ENCODE results near the gene FITM1. TPM values are rescaled to one million over a fixed set of nuclear protein-coding genes. Genes with fewer than 3 reads are reported as not detected.

The FITM1 gene
- total RNA-seq, 6 donors from 2014 or later = 0.63 to 0.89 (median 0.82) TPM; not detected in 2

DNA sequence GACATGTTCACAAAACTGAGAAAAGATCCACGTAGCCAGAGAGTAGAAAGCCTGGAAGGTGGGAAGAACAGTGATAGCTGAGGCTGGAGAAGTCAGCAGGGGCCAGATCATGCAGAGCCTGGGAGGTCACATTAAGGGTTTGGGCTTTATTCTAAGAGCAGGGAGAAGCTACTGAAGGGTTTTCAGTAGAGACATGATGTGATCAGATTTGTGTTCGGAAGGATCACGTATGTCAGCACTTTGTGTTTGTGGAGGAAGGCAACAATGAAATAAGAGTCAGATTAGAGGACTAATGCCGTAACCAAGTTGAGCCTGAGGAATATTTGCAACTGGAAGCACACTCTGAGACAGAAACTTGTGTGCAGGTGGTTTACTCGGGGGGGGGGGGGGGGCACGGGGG is 40.6 kb upstream of the FITM1 start:
- ATAC-seq (ENCODE audit: low FRiP score in 2 of 2) = no peak
- Histone ChIP-seq H3K36me3 (no peaks in the 10 kb centered on the region), H3K27ac (no peak overlapping the region), H3K27me3 (no peaks in the 10 kb centered on the region), H3K4me1 (peaks cover 4 to 23% (median 17%) of the 10 kb centered on the region in 4 donors), H3K4me3 (no peak overlapping the region), H3K9me3 (no peaks in the 10 kb centered on the region)
- no peak for DNase-seq
- WGBS, 2 donors = 88 to 91% methylated on average over 6 of the region's 6 CpGs
- TF ChIP-seq EP300 (IDR thresholded peaks at IDR 0.05) = no peak
- TF ChIP-seq POLR2A (IDR thresholded peaks at IDR 0.05) = no peak
- TF ChIP-seq, protein P1, sequence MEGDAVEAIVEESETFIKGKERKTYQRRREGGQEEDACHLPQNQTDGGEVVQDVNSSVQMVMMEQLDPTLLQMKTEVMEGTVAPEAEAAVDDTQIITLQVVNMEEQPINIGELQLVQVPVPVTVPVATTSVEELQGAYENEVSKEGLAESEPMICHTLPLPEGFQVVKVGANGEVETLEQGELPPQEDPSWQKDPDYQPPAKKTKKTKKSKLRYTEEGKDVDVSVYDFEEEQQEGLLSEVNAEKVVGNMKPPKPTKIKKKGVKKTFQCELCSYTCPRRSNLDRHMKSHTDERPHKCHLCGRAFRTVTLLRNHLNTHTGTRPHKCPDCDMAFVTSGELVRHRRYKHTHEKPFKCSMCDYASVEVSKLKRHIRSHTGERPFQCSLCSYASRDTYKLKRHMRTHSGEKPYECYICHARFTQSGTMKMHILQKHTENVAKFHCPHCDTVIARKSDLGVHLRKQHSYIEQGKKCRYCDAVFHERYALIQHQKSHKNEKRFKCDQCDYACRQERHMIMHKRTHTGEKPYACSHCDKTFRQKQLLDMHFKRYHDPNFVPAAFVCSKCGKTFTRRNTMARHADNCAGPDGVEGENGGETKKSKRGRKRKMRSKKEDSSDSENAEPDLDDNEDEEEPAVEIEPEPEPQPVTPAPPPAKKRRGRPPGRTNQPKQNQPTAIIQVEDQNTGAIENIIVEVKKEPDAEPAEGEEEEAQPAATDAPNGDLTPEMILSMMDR (IDR thresholded peaks at IDR 0.05) = no peak
- no peak for TF ChIP-seq POLR2AphosphoS5 (IDR thresholded peaks at IDR 0.05)

DNA sequence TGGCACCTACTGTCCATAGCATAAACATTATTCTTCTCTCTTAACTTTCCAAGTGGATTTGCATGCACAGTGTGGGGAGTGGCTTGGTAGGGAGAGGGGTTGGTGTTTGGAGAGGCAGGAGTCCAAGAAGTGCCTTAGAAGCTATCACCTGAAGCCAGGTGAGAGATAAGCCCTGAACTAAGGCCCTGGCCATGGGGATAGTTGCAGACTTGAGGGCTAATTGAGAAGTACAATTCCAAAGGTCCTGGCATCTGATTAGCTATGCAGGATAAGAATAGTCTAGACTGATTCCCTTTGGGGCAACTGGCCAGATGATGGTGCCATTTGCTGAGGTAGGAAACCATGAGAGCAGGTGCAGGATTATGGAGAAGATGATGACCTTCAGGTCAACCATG is 38.4 kb upstream of the FITM1 start:
- Histone ChIP-seq H3K4me3 (no peak overlapping the region), H3K27ac (no peak overlapping the region), H3K9me3 (no peaks in the 10 kb centered on the region), H3K36me3 (no peaks in the 10 kb centered on the region), H3K27me3 (no peaks in the 10 kb centered on the region), H3K4me1 (peaks cover 8 to 40% (median 27%) of the 10 kb centered on the region in 4 donors)
- DNase-seq (peak in 1 of 2 donors; percentile 29), ATAC-seq (ENCODE audit: low FRiP score in 2 of 2) (no peak)
- TF ChIP-seq, protein P1 (IDR thresholded peaks at IDR 0.05) = no peak
- TF ChIP-seq EP300 (IDR thresholded peaks at IDR 0.05) (no peak), POLR2AphosphoS5 (IDR thresholded peaks at IDR 0.05) (no peak), POLR2A (IDR thresholded peaks at IDR 0.05) (no peak)

DNA sequence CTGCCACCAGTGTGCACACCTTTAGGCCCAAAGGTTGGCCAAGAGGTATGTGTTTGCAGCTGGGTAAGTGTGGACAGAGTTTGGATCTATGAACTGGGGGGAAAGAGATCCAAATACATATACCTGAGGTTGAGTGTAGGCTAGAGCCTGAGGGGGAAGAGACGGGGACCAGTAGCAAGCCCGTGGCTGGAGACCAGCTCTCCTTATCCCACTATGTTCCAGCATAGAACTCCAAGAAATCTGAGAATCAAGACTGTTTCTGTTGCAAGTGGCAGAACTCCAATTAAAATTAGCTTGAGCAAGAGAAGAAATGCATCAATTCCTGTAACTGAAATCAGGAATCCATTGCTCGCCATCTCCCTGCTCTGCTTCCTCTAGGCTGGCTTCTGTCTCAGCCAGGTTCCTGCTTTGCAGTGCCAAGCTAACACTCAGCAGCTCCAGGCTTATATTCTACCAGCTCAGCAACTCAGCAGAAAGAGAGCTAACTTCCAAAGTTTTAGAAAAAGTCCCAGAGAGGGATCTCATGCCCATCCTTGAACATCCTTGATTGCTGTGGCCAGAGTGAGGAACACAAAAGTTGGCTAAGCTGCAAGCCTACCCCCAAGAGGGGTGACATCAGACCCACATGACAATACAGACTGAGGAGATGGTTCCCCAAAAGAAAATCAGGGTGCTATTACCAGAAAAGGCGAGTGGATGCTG is 37.8 kb upstream of the FITM1 start:
- no peaks in the 10 kb centered on the region for H3K9me3 ChIP-seq
- H3K27ac ChIP-seq = peak overlapping the region in 3 of 4 donors; percentile 97 to 98 (median 98)
- H3K27me3 ChIP-seq = no peaks in the 10 kb centered on the region
- 81 to 85% methylated on average over 4 of the region's 4 CpGs for WGBS, 2 donors
- TF ChIP-seq EP300 (IDR thresholded peaks at IDR 0.05) = no peak
- no peak for ATAC-seq (ENCODE audit: low FRiP score in 2 of 2)
- H3K4me1 ChIP-seq = peaks cover 8 to 40% (median 27%) of the 10 kb centered on the region in 4 donors
- no peak for DNase-seq
- no peak overlapping the region for H3K4me3 ChIP-seq
- peaks cover 0 to under 1% (median 0%) of the 10 kb centered on the region in 4 donors for H3K36me3 ChIP-seq

DNA sequence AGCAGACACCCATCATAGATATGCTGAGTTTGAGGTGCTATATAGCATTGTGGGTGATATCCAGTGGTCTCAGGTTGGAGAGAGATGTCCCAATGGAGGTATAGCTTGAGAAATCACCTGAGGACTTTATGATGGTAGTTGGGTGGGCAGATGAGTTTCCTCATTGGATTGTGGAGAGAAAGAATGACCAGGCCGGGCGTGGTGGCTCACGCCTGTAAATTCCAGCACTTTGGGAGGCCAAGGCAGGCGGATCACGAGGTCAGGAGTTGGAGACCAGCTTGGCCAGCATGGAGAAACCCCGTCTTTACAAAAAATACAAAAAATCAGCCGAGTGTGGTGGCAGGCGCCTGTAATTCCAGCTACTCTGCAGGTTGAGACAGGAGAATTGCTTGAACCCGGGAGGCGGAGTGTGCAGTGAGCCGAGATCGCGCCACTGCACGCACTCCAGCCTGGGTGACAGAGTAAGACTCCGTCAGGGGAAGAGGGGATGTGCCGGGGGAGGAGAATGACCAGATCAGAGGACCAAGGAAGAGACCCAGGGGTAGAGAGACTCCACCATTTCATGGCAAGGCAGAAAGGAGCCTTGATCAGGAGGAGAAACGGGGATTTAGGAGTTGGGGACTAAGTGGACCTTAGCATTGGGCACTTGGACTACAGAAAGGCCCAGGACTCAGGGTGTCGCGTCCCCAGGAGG is 37.1 kb upstream of the FITM1 start:
- TF ChIP-seq, protein P1 (IDR thresholded peaks at IDR 0.05) = peak in 1 of 6 experiments; percentile 3
- TF ChIP-seq EP300 (IDR thresholded peaks at IDR 0.05) (no peak), POLR2AphosphoS5 (IDR thresholded peaks at IDR 0.05) (no peak), POLR2A (IDR thresholded peaks at IDR 0.05) (no peak)
- Histone ChIP-seq H3K27ac (peak overlapping the region; percentile 95 to 98 (median 98)), H3K27me3 (no peaks in the 10 kb centered on the region), H3K4me3 (peak overlapping the region in 3 of 4 donors; percentile 75 to 88 (median 84)), H3K4me1 (peaks cover 8 to 40% (median 27%) of the 10 kb centered on the region in 4 donors), H3K36me3 (peaks cover 0 to 8% (median 5%) of the 10 kb centered on the region in 4 donors), H3K9me3 (no peaks in the 10 kb centered on the region)
- ATAC-seq (ENCODE audit: low FRiP score in 2 of 2) (no peak), DNase-seq (no peak)
- 77 to 83% methylated on average over 19 of the region's 19 CpGs for WGBS, 2 donors
